Esophagus squamous epithelium (tissue), 5 donors: ENCODE data around the gene CDC73. TPM values are rescaled to one million over a fixed set of nuclear protein-coding genes. Genes with fewer than 3 reads are reported as not detected.

Experiments
- DNase-seq: peaks from one replicate; lab custom pipeline; 2025; lab: John Stamatoyannopoulos, UW
- H3K27ac ChIP-seq, 4 donors: fragments of 200-600 bp; sonication (generic); one replicate each; pipeline ENCODE4 v1.5.1; 2016 to 2019; ENCODE audit warnings: mild to moderate bottlenecking in 1 of 4
- H3K27me3 ChIP-seq, 4 donors: fragments of 200-600 bp; sonication (generic); 1 replicate in 3 of 4; 2 replicates in 1 of 4; pipeline versions ENCODE4 v1.5.1 to v1.6.0; 2017 to 2021; ENCODE audit warnings: antibody characterized with exemption in 1 of 4
- H3K36me3 ChIP-seq, 3 donors: fragments of 200-600 bp; sonication (generic); one replicate each; pipeline ENCODE4 v1.5.1; 2016 to 2019
- H3K4me1 ChIP-seq, 3 donors: fragments of 200-600 bp; sonication (generic); one replicate each; pipeline ENCODE4 v1.5.1; 2017 to 2019
- H3K4me3 ChIP-seq, 4 donors: fragments of 200-600 bp; sonication (generic); 1 replicate in 3 of 4; 2 replicates in 1 of 4; pipeline ENCODE4 v1.5.1; 2016 to 2019; ENCODE audit warnings: mild to moderate bottlenecking in 2 of 4, moderate library complexity in 1 of 4
- H3K9me3 ChIP-seq, 3 donors: fragments of 200-600 bp; sonication (generic); one replicate each; pipeline ENCODE4 v1.5.1; 2016 to 2019
- CTCF ChIP-seq, 6 experiments: fragments of 450-650 bp in 4 of 6; fragments of 200-600 bp in 2 of 6; sonication (generic) in 2 of 6; IDR thresholded peaks; one replicate each; pipeline ENCODE4 v1.5.1; 2016 to 2019; ENCODE audit warnings: antibody characterized with exemption in 6 of 6, mild to moderate bottlenecking in 4 of 6, moderate library complexity in 4 of 6
- POLR2A ChIP-seq, 4 donors: fragments of 450-650 bp; IDR thresholded peaks; one replicate each; pipeline ENCODE4 v1.6.1; 2017; ENCODE audit warnings: antibody characterized with exemption in 4 of 4, mild to moderate bottlenecking in 4 of 4, moderate library complexity in 3 of 4
- WGBS, 2 donors: methylation state at CpG; one replicate each; pipeline ENCODE4 v1.1.5; 2018; 5-methylcytosine and 5-hydroxymethylcytosine counted together
- intact Hi-C: fragments of 100-400 bp; cut with DNase I; formaldehyde crosslinking; loops from one replicate; pipeline ENCODE4 v1.15.0; 2022
- total RNA-seq, 4 donors: library from RNA; depleted of rRNA; stranded (reverse); fragments of >200 nt; gene quantifications; one replicate each; pipeline ENCODE4 v1.1.0, GENCODE V29; 2016
- donor health status: DM: yes; HTN: yes; CAD: no.

CDC73 gene
- total RNA-seq, 4 donors from 2014 or later = 17.3 to 39.5 (median 26.6) TPM

DNA sequence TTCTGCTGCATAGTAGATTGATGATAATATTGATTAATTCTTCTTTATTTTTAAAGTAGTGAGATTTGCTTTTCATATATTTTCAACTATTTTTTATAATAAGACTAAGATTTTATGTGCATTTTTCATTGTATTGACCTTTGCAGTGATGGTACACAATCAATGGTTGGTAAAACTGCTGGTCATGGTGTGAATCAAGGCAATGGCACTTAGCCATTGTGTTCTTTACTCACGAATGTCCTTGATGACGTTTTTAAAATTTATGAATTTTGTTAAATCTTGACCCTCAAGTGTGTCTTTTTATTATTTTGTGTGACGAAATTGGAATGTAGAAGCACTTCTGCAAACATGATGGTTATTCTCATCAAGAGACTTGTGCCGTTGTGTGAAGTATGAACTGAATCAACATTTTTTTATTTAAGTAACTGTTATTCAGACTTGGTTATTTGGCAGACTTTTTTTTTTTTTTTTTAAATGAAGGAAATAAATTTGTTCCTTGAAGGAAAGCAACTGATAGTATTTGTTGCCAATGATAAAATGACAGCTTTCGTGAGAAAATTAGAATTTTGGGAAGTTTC, 22.6 kb downstream of the CDC73 start:
- no peak for DNase-seq
- WGBS, 2 donors = 91 to 92% methylated on average over 5 of the region's 5 CpGs
- H3K4me1 ChIP-seq = no peaks in the 10 kb centered on the region
- H3K9me3 ChIP-seq = no peaks in the 10 kb centered on the region
- H3K27ac ChIP-seq = no peak overlapping the region
- peaks cover 10 to 88% (median 17%) of the 10 kb centered on the region in 3 donors for H3K36me3 ChIP-seq
- no peak for TF ChIP-seq POLR2A (IDR thresholded peaks at IDR 0.05)
- TF ChIP-seq CTCF (IDR thresholded peaks at IDR 0.05) = no peak
- no peak overlapping the region for H3K4me3 ChIP-seq
- intact Hi-C loops = no loop called here
- H3K27me3 ChIP-seq = no peaks in the 10 kb centered on the region

GRCh38 chr1:193144999-193145398, 23.2 kb downstream of the CDC73 start:
- H3K36me3 ChIP-seq = peaks cover 6 to 88% (median 14%) of the 10 kb centered on the region in 3 donors
- intact Hi-C loops = no loop called here
- no peaks in the 10 kb centered on the region for H3K4me1 ChIP-seq
- no peak for DNase-seq
- H3K27ac ChIP-seq = no peak overlapping the region
- H3K4me3 ChIP-seq = no peak overlapping the region
- 75 to 89% methylated on average over 1 of the region's 1 CpG for WGBS, 2 donors
- no peaks in the 10 kb centered on the region for H3K27me3 ChIP-seq
- TF ChIP-seq POLR2A (IDR thresholded peaks at IDR 0.05) = no peak
- no peak for TF ChIP-seq CTCF (IDR thresholded peaks at IDR 0.05)
- no peaks in the 10 kb centered on the region for H3K9me3 ChIP-seq

DNA sequence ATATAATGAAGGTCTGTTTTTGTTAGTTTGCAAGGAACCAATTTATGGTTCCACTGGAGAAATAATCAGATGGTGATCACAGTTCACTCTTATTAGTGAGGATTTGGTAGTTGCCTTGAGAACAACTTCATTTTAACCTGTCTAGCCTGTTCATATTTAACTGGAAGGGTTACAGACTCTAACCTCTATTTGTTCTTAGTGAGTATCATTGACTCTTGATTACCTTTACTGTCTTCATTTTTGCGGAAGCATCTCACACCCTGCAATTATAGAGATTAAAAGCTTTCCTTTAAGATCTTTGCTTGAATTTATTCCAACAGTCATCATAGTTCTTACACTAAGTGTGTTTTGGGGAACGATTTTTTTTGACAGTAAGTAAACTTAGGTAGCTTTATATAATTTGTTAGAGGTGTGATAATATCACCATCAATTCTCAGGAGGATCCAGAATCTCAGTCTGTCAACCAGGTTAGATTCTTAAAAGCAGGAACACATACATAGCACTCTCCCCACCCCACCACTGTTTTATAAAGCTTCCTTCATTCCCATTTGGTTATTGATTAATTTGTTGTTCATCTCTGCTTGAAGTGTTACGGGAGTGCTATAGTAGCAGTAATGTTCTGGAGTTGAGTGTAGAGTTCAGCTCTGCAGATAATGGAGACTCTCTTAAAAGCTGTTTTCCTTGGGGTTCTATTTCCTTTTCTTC, 34.4 kb downstream of the CDC73 start:
- no peak for DNase-seq
- no peaks in the 10 kb centered on the region for H3K9me3 ChIP-seq
- TF ChIP-seq POLR2A (IDR thresholded peaks at IDR 0.05) = no peak
- TF ChIP-seq CTCF (IDR thresholded peaks at IDR 0.05) = no peak
- 65 to 72% methylated on average over 3 of the region's 3 CpGs for WGBS, 2 donors
- H3K36me3 ChIP-seq = peaks cover 0 to 49% (median 0%) of the 10 kb centered on the region in 3 donors
- intact Hi-C loops = no loop called here
- no peaks in the 10 kb centered on the region for H3K27me3 ChIP-seq
- H3K4me3 ChIP-seq = no peak overlapping the region
- peaks cover 0 to 16% (median 0%) of the 10 kb centered on the region in 3 donors for H3K4me1 ChIP-seq
- no peak overlapping the region for H3K27ac ChIP-seq

DNA sequence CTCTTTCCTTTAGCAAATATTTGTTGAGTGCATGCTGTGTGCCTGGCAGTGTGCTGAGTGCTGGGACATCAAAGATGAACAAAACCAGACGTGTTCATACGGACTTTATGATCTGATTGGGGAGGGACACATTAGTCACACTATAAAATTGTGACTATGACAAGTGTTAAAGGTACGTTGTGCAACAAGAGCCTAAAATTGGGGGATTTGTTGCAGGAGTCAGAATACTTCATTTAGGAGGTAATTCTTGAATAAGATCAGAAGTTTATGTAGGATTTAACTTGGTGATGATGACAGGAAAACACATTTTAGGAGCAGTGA, 35.0 kb downstream of the CDC73 start:
- Histone ChIP-seq H3K4me3 (no peak overlapping the region), H3K4me1 (peaks cover 0 to 16% (median 0%) of the 10 kb centered on the region in 3 donors), H3K27me3 (no peaks in the 10 kb centered on the region), H3K9me3 (no peaks in the 10 kb centered on the region), H3K27ac (no peak overlapping the region), H3K36me3 (peaks cover 0 to 43% (median 0%) of the 10 kb centered on the region in 3 donors)
- no peak for DNase-seq
- WGBS, 2 donors = 47 to 72% methylated on average over 3 of the region's 3 CpGs
- intact Hi-C loops = no loop called here
- TF ChIP-seq POLR2A (IDR thresholded peaks at IDR 0.05) = no peak
- TF ChIP-seq CTCF (IDR thresholded peaks at IDR 0.05) = no peak

- H3K36me3 ChIP-seq = peaks cover 0 to 39% (median 0%) of the 10 kb centered on the region in 3 donors
- 82 to 88% methylated on average over 2 of the region's 2 CpGs for WGBS, 2 donors
- H3K4me1 ChIP-seq = peaks cover 0 to 16% (median 0%) of the 10 kb centered on the region in 3 donors
- H3K27ac ChIP-seq = no peak overlapping the region
- TF ChIP-seq POLR2A (IDR thresholded peaks at IDR 0.05) (no peak), CTCF (IDR thresholded peaks at IDR 0.05) (no peak)
- no peaks in the 10 kb centered on the region for H3K27me3 ChIP-seq
- no peak for DNase-seq
- intact Hi-C loops = no loop called here
- H3K9me3 ChIP-seq = no peaks in the 10 kb centered on the region
- H3K4me3 ChIP-seq = no peak overlapping the region
These were observed 35.5 kb downstream of the CDC73 start for GRCh38 chr1:193157360-193157759.
